Measurements from ENCODE around the gene GALNT18. TPM values are rescaled to one million over a fixed set of nuclear protein-coding genes. Genes with fewer than 3 reads are reported as not detected.

The GALNT18 gene
- total RNA-seq, 1 experiment from 2014 or later, result 1.7 TPM

DNA sequence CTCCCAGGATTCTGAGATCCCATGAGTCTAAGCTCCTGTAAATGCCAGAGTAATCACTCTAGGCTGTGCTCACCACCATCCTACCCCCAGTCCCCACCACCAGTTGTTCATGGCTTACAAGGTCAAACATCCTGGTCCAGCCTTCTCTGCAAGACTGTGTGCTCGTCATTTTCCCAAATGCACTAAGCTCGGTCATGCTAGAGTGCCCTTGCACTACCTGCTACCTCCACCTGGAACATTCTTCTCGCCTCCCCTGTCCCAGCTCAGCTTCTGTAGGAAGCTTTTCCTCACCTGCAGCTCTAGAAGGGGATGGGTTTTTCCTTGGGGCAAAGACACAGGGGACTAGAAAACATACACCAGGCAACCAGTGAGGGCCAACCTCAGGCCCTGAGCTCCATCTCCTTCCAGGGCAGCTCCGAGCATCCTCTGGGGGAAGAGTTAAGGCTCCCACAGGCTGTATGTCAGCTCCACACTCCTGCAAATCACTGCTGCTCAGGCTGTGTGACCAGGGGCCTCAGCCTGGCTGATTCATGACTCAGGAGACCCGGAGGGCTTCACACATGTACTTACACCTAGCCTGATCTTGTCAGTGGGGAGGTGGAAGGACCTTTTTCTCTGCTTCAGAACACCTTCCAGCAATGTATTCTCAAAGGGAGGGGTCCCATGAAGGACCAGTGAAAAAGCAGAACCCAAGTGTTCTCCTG is 231.6 kb downstream of the GALNT18 start:
- TF ChIP-seq, protein P1, sequence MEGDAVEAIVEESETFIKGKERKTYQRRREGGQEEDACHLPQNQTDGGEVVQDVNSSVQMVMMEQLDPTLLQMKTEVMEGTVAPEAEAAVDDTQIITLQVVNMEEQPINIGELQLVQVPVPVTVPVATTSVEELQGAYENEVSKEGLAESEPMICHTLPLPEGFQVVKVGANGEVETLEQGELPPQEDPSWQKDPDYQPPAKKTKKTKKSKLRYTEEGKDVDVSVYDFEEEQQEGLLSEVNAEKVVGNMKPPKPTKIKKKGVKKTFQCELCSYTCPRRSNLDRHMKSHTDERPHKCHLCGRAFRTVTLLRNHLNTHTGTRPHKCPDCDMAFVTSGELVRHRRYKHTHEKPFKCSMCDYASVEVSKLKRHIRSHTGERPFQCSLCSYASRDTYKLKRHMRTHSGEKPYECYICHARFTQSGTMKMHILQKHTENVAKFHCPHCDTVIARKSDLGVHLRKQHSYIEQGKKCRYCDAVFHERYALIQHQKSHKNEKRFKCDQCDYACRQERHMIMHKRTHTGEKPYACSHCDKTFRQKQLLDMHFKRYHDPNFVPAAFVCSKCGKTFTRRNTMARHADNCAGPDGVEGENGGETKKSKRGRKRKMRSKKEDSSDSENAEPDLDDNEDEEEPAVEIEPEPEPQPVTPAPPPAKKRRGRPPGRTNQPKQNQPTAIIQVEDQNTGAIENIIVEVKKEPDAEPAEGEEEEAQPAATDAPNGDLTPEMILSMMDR (conservative IDR thresholded peaks at IDR 0.05), result no peak
- WGBS (ENCODE audit: extremely low coverage, insufficient read length, low lambda C conversion rate), result no CpG with 5 or more reads among the region's 5 CpGs
- no peak overlapping the region; the same call in 1 of the 2 replicates for H3K14ac ChIP-seq (ENCODE audit: insufficient read depth, low read length)
- H2BK20ac ChIP-seq (ENCODE audit: low read depth, low read length, poor library complexity, severe bottlenecking), result no peak overlapping the region
- no peak overlapping the region for H3K4me3 Mint-ChIP-seq
- H4K91ac ChIP-seq (ENCODE audit: insufficient read length, low read depth, low read length), result no peak overlapping the region
- H3K23me2 ChIP-seq (ENCODE audit: insufficient read length, low read depth, low read length, poor library complexity, severe bottlenecking), result no peaks in the 10 kb centered on the region
- H2BK15ac ChIP-seq (ENCODE audit: low read depth, low read length), result no peak overlapping the region
- H3K9ac ChIP-seq (ENCODE audit: extremely low read depth, insufficient read length, low read length), result no peak overlapping the region
- no peak overlapping the region for H4K5ac ChIP-seq (ENCODE audit: insufficient read length, low read depth, low read length)
- H3K4ac ChIP-seq (ENCODE audit: low read depth, low read length), result no peak overlapping the region
- H3K27me3 Mint-ChIP-seq (ENCODE audit: low read depth), result peaks cover 2% of the 10 kb centered on the region
- no peak overlapping the region for H3K23ac ChIP-seq (ENCODE audit: insufficient read length, low read depth, low read length)
- no peak overlapping the region for H2BK120ac ChIP-seq (ENCODE audit: low read depth, low read length, poor library complexity, severe bottlenecking)
- no peaks in the 10 kb centered on the region for H3K9me3 ChIP-seq (ENCODE audit: control insufficient read depth, low read depth, low read length)
- DNase-seq, result no peak
- H3K18ac ChIP-seq (ENCODE audit: insufficient read length, low read depth, low read length), result no peak overlapping the region
- H2AFZ ChIP-seq (ENCODE audit: low read length), result no peak overlapping the region
- H4K20me1 ChIP-seq (ENCODE audit: control insufficient read depth, insufficient read depth, insufficient read length), result no peaks in the 10 kb centered on the region
- no peak overlapping the region for H2AK5ac ChIP-seq (ENCODE audit: insufficient read length, low read length)
- no peaks in the 10 kb centered on the region for H3K9me3 Mint-ChIP-seq
- no peak overlapping the region for H2BK5ac ChIP-seq (ENCODE audit: insufficient read length, low read length)
- H3K36me3 Mint-ChIP-seq (ENCODE audit: insufficient read depth in 1 of 3, low read depth in 3 of 3), result no peaks in the 10 kb centered on the region
- H4K8ac ChIP-seq (replicated peaks; ENCODE audit: insufficient read length, low read depth, low read length), result no peak overlapping the region
- no peaks in the 10 kb centered on the region; the same call in 1 of the 2 replicates for H3K4me1 ChIP-seq (ENCODE audit: insufficient read depth, low read length)
- no peaks in the 10 kb centered on the region for H3K27me3 ChIP-seq (ENCODE audit: insufficient read depth, low read length)
- H2BK12ac ChIP-seq (ENCODE audit: insufficient read length, low read depth, low read length), result no peak overlapping the region
- H3K4me1 Mint-ChIP-seq, result peaks cover 16 to 25% of the 10 kb centered on the region in 2 experiments
- H3K79me2 ChIP-seq (ENCODE audit: insufficient read depth, low read length), result no peaks in the 10 kb centered on the region
- H3K56ac ChIP-seq (ENCODE audit: insufficient read length, low read depth, low read length), result no peak overlapping the region
- no peak overlapping the region for H3K27ac ChIP-seq (ENCODE audit: insufficient read length, low read depth, low read length)
- H3K4me2 ChIP-seq (ENCODE audit: insufficient read depth, insufficient read length, low read length), result no peak overlapping the region
- H3T11ph ChIP-seq (ENCODE audit: low read length), result no peak overlapping the region
- H3K79me1 ChIP-seq (ENCODE audit: insufficient read depth, low read depth, low read length, poor library complexity, severe bottlenecking), result no peaks in the 10 kb centered on the region
- H3K27ac Mint-ChIP-seq, result peak overlapping the region in 1 of 3 experiments; percentile 83; a peak in 1 of 7 replicates
